ENCODE data around the gene SORBS2.
"Not testable (repeated sequence)": the region's sequence is repeated elsewhere in the genome, so short reads cannot be mapped to it uniquely, and the experiment has no call there.

Gene SORBS2

GRCh38 chr4:185811509-185812364, at the start of gene SORBS2:
TSS of gene SORBS2 (minus strand) at chr4:185812194. CDS start at chr4:185690571, 121,623 bp downstream.
- DNase-seq = peak; percentile 42

- no peak for DNase-seq
Observed at GRCh38 chr4:185859111-185859510, 47.1 kb upstream of the SORBS2 start.

GRCh38 chr4:185857561-185857960, 45.6 kb upstream of the SORBS2 start:
- DNase-seq = not testable (repeated sequence)

GRCh38 chr4:185853841-185854240, 41.8 kb upstream of the SORBS2 start:
- no peak for DNase-seq

GRCh38 chr4:185852961-185853360, 41.0 kb upstream of the SORBS2 start:
- no peak for DNase-seq

GRCh38 chr4:185849664-185850550, 37.9 kb upstream of the SORBS2 start:
- DNase-seq = no peak

GRCh38 chr4:185847352-185848097, 35.5 kb upstream of the SORBS2 start:
- no peak for DNase-seq

GRCh38 chr4:185846505-185847150, 34.6 kb upstream of the SORBS2 start:
- DNase-seq = no peak

- no peak for DNase-seq
Observed at GRCh38 chr4:185845966-185846365, 34.0 kb upstream of the SORBS2 start.

GRCh38 chr4:185841451-185841850, 29.5 kb upstream of the SORBS2 start:
- no peak for DNase-seq

- DNase-seq = no peak
Observed at GRCh38 chr4:185840953-185841352, 29.0 kb upstream of the SORBS2 start.

GRCh38 chr4:185840201-185840600, 28.2 kb upstream of the SORBS2 start:
- no peak for DNase-seq

GRCh38 chr4:185839770-185840169, 27.8 kb upstream of the SORBS2 start:
- DNase-seq = no peak

GRCh38 chr4:185839194-185839712, 27.3 kb upstream of the SORBS2 start:
- no peak for DNase-seq

GRCh38 chr4:185838514-185839193, 26.7 kb upstream of the SORBS2 start:
- no peak for DNase-seq

GRCh38 chr4:185838104-185838452, 26.1 kb upstream of the SORBS2 start:
- DNase-seq = no peak

- no peak for DNase-seq
Observed at GRCh38 chr4:185837415-185838103, 25.6 kb upstream of the SORBS2 start.

GRCh38 chr4:185836241-185837084, 24.5 kb upstream of the SORBS2 start:
- DNase-seq = no peak

- DNase-seq = no peak
Observed at GRCh38 chr4:185835814-185836213, 23.8 kb upstream of the SORBS2 start.

GRCh38 chr4:185835336-185835735, 23.3 kb upstream of the SORBS2 start:
- no peak for DNase-seq
